ENCODE data around the gene FCHSD1. TPM values are rescaled to one million over a fixed set of nuclear protein-coding genes. Genes with fewer than 3 reads are reported as not detected.
"Not testable (repeated sequence)": the region's sequence is repeated elsewhere in the genome, so short reads cannot be mapped to it uniquely, and the experiment has no call there.

FCHSD1 gene
- total and polyA plus RNA-seq, 2 of the 4 experiments (the other 2 are of a cell fraction): 33.2 to 62.1 TPM

DNA sequence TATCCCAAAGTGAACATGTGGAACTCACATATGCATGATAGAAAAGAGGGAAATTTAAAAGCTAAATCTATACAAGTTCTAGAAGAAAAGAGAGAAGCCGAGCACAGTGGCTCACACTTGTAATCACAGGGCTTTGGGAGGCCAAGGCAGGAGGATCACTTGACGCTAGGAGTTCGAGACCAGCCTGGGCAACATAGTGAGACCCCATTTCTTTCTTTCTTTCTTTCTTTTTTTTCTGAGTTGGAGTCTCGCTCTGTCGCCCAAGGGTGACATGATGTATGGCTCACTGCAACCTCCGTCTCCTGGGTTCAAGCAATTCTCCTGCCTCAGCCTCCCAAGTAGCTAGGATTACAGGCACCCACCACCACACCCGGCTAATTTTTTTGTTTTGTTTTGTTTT lies 41.3 kb downstream of the FCHSD1 start:
- H3K9me1 ChIP-seq (ENCODE audit: insufficient read depth, low read length); H3K27ac ChIP-seq (ENCODE audit: insufficient read depth, low read length); H3K27me3 ChIP-seq (ENCODE audit: control insufficient read depth, insufficient read depth, low read length); H3K9ac ChIP-seq (ENCODE audit: low read depth, low read length); H4K20me1 ChIP-seq (ENCODE audit: insufficient read depth, low read length); H2BK120ac ChIP-seq (ENCODE audit: low read depth, low read length); H2AFZ ChIP-seq (replicated peaks; ENCODE audit: low read length, poor library complexity); H3K4me1 ChIP-seq (ENCODE audit: control insufficient read depth, insufficient read depth, low read length); POLR2A ChIA-PET (ENCODE audit: unreplicated experiment); H3K4ac ChIP-seq (ENCODE audit: low read depth, low read length); H4K5ac ChIP-seq (ENCODE audit: low read depth, low read length); dilution Hi-C loops (cut with HindIII; ENCODE audit: low sequenced_read_pairs, unreplicated experiment); H3K14ac ChIP-seq (replicated peaks; ENCODE audit: low read depth, low read length); CTCF ChIA-PET; in situ Hi-C loops (cut with MboI; ENCODE audit: low sequenced_read_pairs); H3K18ac ChIP-seq (ENCODE audit: low read depth, low read length); H3K4me3 ChIP-seq (ENCODE audit: insufficient read depth, low read depth, low read length); H3K56ac ChIP-seq (ENCODE audit: extremely low read depth, insufficient read depth, low read length); intact Hi-C loops (cut with micrococcal nuclease); BruUV-seq (replicated peaks); H3K23ac ChIP-seq (ENCODE audit: low read depth, low read length); H3K9me3 ChIP-seq (ENCODE audit: control insufficient read depth, insufficient read depth, low read length); H2BK5ac ChIP-seq (ENCODE audit: low read depth, low read length, poor library complexity, severe bottlenecking); H2AK5ac ChIP-seq (ENCODE audit: low read depth, low read length); H2AK9ac ChIP-seq (replicated peaks; ENCODE audit: low read depth, low read length, poor library complexity); H3K4me2 ChIP-seq (ENCODE audit: low read depth, low read length); H4K91ac ChIP-seq (ENCODE audit: insufficient read depth, low read depth, low read length); H2BK20ac ChIP-seq (ENCODE audit: low read depth, low read length); H4K8ac ChIP-seq (ENCODE audit: low read depth in 2 of 2, low read length in 2 of 2); ATAC-seq (ENCODE audit: low read depth); H2BK15ac ChIP-seq (ENCODE audit: low read depth, low read length); DNase-seq; H3K36me3 ChIP-seq (ENCODE audit: control insufficient read depth, insufficient read depth, low read length): not testable (repeated sequence)
- WGBS, 2 experiments (ENCODE audit: extremely low coverage in 2 of 2, insufficient read length in 1 of 2): no CpG with 5 or more reads among the region's 7 CpGs
- peaks cover 5 to 32% of the 10 kb centered on the region in 2 experiments; a peak in 3 of 4 replicates for H3K79me1 ChIP-seq (ENCODE audit: low read depth in 1 of 2, low read length in 2 of 2)

All from IMR-90 (cell line).